ENCODE measurements around the gene MYCBPAP. TPM values are rescaled to one million over a fixed set of nuclear protein-coding genes. Genes with fewer than 3 reads are reported as not detected.

MYCBPAP gene
- total and polyA plus RNA-seq, 8 donors: 1.4 to 9.1 (median 5.8) TPM

GRCh38 chr17:50468304-50469207 is 39.7 kb upstream of the MYCBPAP start, which contains the start of gene CHAD:
TSS of gene CHAD (minus strand) at chr17:50468880. CDS start at chr17:50468813, 67 bp downstream.
- no peaks in the 10 kb centered on the region for H3K9me3 ChIP-seq
- intact Hi-C loops (cut with DNase I): no loop called here
- TF ChIP-seq, protein P1, sequence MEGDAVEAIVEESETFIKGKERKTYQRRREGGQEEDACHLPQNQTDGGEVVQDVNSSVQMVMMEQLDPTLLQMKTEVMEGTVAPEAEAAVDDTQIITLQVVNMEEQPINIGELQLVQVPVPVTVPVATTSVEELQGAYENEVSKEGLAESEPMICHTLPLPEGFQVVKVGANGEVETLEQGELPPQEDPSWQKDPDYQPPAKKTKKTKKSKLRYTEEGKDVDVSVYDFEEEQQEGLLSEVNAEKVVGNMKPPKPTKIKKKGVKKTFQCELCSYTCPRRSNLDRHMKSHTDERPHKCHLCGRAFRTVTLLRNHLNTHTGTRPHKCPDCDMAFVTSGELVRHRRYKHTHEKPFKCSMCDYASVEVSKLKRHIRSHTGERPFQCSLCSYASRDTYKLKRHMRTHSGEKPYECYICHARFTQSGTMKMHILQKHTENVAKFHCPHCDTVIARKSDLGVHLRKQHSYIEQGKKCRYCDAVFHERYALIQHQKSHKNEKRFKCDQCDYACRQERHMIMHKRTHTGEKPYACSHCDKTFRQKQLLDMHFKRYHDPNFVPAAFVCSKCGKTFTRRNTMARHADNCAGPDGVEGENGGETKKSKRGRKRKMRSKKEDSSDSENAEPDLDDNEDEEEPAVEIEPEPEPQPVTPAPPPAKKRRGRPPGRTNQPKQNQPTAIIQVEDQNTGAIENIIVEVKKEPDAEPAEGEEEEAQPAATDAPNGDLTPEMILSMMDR (IDR thresholded peaks at IDR 0.05): no peak
- no peak within 1 kb of the TSS for H3K27ac ChIP-seq
- H3K4me1 ChIP-seq: peaks cover 0 to 14% of the 10 kb centered on the region in 2 donors
- ATAC-seq (peak; percentile 23), DNase-seq (peak in 3 of 4 donors; percentile 25 to 71 (median 29))
- H3K4me3 ChIP-seq: peak within 1 kb of the TSS; percentile 3 to 6
- H3K27me3 ChIP-seq: peaks cover 12 to 29% of the 10 kb centered on the region in 2 donors
- H3K36me3 ChIP-seq: peaks cover 0 to 21% of the 10 kb centered on the region in 2 donors

GRCh38 chr17:50469208-50469605 is 39.0 kb upstream of the MYCBPAP start:
- H3K27me3 ChIP-seq: peaks cover 12 to 29% of the 10 kb centered on the region in 2 donors
- peak in 2 of 4 donors; percentile 32 to 62 for DNase-seq
- intact Hi-C loops (cut with DNase I): no loop called here
- H3K36me3 ChIP-seq: peaks cover 0 to 25% of the 10 kb centered on the region in 2 donors
- H3K4me1 ChIP-seq: peaks cover 0 to 14% of the 10 kb centered on the region in 2 donors
- H3K9me3 ChIP-seq: no peaks in the 10 kb centered on the region
- H3K27ac ChIP-seq: no peak overlapping the region
- ATAC-seq: no peak
- peak overlapping the region; percentile 3 to 6 for H3K4me3 ChIP-seq
- TF ChIP-seq, protein P1 (IDR thresholded peaks at IDR 0.05): no peak

GRCh38 chr17:50469671-50470305 is 38.5 kb upstream of the MYCBPAP start:
- peaks cover 12 to 29% of the 10 kb centered on the region in 2 donors for H3K27me3 ChIP-seq

DNA sequence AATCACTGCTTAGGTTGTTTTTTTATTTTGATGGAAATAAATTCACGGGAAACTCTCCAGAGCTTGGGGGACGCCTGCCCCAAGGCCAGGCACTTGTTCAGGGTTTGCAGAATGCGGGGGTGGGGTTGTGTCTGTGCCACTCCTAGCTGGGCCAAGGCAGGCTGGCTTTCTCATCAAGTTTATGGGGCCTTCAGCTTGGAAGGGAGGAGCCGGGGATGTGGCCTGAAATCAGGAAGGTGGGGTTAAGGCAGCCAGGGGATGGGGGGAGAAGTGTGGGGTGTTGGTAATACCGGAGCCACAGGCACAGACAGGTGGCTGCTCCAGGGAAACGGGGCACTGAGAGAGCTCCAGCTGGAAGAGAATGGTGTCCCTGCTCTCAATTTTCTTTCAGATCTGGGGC is 37.8 kb upstream of the MYCBPAP start:
- H3K4me1 ChIP-seq: peaks cover 0 to 14% of the 10 kb centered on the region in 2 donors
- no peak overlapping the region for H3K4me3 ChIP-seq
- peaks cover 0 to 25% of the 10 kb centered on the region in 2 donors for H3K36me3 ChIP-seq
- no peaks in the 10 kb centered on the region for H3K9me3 ChIP-seq
- H3K27ac ChIP-seq: no peak overlapping the region
- DNase-seq: peak in 1 of 4 donors; percentile 10
- TF ChIP-seq, protein P1 (IDR thresholded peaks at IDR 0.05): no peak
- intact Hi-C loops (cut with DNase I): no loop called here
- no peak for ATAC-seq
- H3K27me3 ChIP-seq: peaks cover 12 to 29% of the 10 kb centered on the region in 2 donors

More at GRCh38 chr17:50469671-50470305, 38.5 kb upstream of the MYCBPAP start:
- intact Hi-C loops (cut with DNase I): no loop called here
- Histone ChIP-seq H3K9me3 (no peaks in the 10 kb centered on the region), H3K4me1 (peaks cover 0 to 14% of the 10 kb centered on the region in 2 donors), H3K27ac (no peak overlapping the region), H3K36me3 (peaks cover 0 to 25% of the 10 kb centered on the region in 2 donors), H3K4me3 (no peak overlapping the region)
- no peak for ATAC-seq
- TF ChIP-seq, protein P1 (IDR thresholded peaks at IDR 0.05): no peak
- DNase-seq: peak in 1 of 4 donors; percentile 53
